ENCODE results near the gene KISS1.
A peak's percentile ranks its signal among the peaks of the same experiment; 100 is the strongest.

Gene KISS1

DNA sequence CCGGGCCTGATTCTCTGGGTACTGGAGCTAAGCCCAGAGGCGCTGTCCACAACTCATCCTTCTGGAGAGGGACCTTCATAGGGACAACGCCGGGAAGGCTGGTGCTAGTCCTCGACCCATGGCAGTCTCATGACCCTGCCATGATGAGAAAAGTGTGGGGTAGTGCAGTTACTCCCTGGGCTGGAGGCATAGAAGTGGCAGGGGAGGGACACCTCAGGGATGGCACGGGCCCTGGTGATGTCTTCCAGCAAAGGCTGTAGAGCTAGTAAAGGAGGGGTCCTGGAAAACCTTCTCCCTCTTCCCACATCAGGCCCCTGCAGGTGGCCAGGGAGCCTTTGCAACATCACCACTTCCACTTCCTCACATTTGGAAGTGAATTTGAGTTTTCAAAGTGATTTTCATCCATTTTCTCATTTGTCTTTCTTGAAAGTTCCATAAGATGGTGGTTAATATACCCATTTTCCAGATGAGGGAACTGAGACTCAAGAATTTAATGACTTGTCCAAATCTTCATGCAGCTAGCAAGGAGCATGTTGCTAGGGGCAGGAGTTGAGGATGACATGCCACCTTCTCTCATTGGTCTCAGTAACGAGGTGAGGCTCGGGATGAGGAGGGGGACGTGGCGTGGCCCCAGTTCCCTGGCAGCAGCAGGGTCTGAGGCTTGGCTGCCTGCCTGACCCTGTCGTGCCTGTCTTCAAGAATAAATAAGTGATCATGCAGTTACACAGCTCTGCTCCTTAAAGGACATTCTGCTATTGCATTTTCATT is 20.8 kb upstream of the KISS1 start:
- DNase-seq = no peak

DNA sequence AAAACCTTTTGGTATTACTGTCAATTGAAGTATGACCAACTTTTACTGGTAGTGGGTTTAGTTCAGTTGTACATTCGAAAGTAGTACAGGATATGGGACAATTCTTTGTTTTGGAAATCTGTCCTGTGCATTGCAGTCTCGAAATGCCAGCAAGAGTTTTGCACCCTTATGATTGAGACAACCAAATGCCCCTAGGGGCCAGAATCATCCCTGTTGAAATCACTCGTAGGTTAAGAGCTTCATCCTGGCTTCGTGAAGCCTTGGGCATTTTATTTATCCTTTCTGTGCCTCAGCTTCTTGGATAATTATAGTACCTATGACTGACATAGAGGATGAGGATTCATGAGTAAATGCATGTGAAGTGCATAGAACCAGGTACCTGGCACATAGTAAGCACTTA is 19.9 kb upstream of the KISS1 start:
- DNase-seq = no peak

DNA sequence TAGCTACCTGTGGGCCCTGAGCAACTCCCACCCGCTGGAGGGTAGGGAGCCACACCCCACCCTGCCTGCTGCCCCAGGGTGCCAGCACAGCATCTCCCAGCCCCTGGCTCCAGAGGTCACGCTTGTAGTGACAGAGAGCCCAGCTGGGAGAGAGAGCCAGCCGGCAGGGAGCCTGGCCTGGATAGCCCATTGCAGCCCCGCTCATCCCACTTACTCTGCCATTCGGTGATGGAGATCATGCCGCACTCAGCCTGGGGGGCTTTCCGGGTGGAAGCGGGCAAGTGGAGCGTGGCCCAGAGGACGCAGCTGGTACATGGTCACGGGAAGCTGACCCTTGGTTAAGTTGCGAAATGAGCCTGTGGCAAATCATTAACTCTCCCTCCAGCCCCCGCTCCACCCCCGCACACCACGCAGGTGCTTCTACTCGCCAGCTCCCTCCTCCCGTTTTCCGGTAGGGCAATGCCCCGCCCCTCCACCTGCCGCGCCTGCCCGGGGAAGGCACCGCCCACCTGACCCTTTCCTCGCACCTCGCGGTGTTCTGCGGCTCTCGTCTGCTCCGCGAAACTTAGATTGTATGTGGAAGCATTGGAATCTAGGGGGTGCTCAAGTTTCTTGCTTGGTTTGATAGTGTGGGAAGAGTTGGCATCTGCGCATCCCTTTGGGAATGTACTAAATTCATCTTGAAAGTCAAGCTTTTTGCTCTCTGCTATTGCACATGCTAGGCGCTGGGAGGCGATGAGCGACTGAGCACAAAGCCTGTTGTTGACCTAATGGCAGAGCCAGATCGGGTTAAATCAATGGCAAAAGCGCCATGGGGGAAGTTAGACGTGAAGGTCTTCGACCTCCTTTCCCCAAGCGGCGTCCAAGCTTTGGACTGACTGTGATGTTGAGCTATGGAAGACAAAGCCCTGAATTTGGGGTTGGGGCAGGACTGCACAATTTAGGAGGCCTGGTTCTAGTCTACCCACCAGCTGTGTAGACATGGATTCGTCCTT is 17.7 kb upstream of the KISS1 start, which contains the start of gene GOLT1A:
TSS of gene GOLT1A (minus strand) at position 321 of the 995 bp plus-strand sequence. CDS start at position 239, 82 bp downstream.
- peak; percentile 23 for DNase-seq

DNA sequence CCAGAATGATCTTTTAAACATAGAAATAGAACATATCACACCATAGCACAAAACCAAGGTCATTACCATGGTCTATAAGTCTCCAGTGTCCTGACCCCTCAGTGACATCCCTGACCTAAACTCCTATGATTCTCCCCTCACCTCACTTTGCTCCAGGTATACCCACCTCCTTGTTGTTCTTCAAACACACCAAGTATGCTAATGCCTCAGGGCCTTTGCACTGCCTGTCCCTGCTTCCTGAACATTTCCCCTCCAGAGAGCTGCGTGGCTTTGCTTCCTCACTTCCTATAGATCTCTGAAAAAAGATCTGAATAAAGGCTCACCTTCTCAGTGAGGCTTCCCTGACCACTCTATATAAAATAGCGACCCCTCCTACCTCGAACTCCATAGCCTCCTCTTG is 16.4 kb upstream of the KISS1 start:
- no peak for DNase-seq

DNA sequence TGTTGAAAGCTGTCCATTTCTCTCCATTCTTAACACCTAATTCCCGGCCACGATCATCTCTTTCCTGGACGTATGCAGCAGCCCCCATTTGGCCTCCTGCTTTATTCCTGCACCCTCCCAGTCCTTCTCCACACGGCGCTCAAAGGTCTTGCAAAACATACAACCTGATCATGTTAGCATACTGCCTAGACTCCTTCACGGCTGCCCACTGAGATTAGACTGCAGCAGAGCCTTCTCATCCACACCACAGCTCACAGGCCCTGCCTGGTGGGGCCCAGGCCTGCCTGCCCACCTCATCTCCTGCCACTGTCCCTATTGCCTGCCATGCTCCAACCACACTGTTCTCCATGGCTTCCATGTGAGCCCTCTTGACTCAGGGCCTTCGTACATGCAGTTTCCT is 14.8 kb upstream of the KISS1 start:
- no peak for DNase-seq

DNA sequence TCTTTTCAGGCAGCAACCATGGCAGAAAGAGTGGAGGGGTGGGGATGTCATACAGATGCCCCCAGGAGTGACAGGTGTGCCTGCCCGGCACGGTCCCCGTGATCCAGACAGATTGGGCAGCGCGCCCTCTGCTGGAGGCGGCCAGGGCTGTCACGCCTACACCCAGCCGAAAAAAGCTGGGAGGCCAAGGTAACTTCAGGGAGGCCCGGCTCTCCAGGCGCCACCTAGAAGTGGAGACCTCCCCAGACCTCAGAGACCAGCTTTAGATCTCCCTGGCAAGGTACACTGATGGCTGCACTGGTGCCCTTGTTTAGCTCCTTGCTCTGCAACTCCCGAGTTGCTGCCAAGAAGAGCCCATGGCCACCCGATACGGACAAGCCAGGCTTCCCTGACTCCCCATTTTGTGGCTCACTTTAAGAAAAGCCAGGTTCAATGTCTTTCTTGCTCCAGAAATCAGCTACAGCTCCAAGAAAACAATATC is 10.9 kb upstream of the KISS1 start:
- DNase-seq = peak; percentile 66

DNA sequence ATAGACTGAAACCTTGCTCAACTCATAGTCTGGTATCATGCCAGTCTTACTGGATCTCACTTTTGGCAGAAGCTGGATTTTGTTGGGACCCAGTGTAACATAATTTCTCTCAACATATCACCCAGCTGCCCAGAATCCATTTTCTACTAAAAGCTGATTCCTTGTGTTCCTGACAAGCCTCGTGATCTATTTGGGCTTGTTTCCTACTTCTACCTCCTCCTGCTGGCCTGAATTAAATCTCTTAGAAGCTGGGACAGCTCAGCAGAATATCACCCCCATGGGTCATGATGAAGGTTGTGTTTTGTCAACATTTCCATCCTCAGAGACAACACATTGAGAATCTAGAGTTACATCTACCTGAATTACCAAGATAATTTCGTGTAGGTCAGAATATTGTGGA is 9.8 kb upstream of the KISS1 start:
- no peak for DNase-seq

DNA sequence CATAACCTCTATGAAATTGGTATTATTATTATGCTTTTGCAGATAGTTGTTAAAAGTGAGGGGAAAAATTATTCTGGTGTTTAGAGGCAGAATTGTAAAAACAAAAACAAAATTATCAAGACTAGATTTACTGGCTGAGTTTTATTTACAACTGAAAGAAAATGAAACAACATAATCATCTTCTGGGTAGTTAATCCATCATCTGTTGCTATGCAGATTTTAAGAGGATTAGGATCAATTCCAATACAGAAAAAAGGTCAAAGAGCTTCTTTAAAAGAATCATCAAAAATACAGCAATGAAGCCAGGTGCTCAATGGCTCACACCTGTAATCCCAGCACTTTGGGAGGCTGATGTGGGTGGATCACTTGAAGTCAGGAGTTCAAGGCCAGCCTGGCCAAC is 9.2 kb upstream of the KISS1 start:
- no peak for DNase-seq

DNA sequence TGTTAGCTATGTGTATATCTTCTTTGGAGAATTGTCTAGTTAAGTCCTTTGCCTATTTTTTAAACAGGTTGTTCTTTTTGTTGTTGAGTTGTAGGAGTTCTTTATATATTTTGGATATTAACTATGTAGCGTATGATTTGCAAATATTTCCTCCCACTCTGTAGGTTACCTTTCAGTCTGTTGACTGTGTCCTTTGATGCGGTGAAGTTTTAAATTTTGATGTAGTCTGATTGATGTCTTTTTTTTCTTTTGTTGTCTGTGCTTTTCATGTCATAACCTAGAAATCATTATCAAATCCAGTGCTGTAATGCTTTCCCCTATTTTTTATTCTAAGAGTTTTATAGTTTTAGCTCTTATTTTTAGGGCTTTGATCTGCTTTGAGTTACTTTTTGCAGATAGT is 8.7 kb upstream of the KISS1 start:
- DNase-seq = no peak

DNA sequence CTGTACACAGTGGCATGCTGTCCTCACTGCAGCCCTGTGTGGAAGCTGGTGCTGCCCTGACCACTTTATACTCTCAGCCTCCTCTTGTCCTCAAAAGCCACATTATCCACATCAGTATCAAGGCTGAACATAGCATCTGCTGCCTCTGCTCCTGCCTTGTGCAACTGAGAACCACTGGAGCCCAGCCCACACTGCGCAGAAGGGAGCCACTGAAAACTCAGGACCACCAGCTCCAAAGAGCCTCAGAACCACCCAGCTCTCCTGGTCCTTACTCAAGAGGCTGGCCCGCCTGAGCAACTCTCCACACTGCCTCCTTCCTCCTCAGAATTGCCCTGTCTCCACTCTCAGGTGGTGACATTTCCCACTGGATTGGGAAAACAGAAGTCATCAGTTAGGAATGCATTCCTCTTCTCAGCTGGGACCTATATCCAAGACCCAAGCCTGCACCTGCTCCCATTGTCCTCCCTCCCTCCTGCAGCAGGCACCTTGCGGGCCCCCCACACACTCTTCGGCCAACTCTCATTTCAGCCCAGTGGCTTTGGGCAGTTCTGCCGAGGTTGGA is 7.0 kb upstream of the KISS1 start:
- DNase-seq = no peak

DNA sequence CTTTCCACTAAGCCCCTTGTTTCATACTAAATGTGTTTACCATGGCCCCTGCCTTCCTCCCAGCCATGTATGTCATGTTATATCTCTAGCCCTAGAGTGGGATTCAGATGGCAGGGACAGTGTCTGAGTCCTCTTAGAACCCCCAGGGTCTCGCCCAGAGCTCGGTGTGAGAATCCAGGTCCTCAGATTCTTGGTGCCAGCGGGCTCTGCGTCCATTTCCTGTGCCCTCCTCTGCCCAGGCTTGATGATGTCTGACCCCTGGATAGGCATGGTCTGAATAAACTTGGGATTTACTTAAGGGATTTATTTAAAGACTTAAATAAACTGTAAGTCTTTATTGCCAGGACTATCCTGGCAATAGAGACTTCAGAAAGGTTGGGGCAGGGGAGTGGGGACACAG is 6.2 kb upstream of the KISS1 start:
- no peak for DNase-seq

DNA sequence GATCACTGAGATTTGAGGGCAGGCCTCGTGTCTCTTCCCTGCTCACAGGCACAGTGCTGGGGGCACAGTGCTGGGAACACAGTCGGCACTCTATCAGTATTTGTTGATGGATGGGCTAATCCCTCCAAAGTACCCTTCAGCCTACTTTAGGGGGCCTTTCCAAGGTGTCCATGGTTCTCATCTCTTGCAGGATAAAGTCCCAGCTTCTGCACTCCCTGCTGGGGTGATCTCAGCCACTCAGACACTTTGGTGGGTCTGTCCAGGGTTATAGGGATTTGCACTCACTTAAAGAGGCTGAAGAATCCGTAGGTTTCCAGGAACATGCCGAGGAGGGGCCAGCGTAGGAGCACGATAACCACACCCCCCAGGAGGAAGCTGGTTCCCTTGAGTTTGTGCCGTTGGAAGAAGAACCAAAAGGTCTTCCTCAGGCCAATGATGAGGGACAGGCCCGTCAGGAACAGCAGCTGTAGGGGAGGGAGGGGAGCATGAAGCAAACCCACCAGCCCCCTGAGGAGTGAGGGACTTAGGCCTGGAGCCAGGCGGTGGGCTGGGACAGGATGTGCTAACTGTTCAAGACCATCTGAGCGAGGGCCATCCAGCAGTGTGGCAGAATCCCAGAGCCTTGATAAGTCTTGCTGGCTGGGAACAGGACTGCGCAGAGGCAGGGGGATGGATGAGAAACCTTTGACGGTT is 5.2 kb upstream of the KISS1 start:
- DNase-seq = no peak

DNA sequence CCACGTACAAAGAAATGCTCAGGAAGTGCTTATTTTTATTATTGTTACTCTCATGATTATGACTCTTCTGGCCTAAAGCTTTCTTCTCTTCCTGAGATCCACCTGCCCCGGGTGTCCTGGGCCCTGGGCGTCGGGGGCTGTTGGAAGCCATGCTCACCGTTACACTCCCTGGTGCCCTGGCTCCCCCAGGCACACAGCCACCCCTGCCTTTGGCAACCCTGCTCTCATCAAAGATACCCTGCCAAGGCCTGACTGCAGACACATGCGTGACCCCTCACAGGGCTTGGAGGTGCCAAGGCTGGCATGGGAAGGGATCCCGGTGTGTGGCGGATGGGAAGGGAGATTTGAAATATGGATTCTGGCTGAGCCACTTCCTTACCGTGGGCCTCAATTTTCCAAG is 3.3 kb upstream of the KISS1 start:
- no peak for DNase-seq

DNA sequence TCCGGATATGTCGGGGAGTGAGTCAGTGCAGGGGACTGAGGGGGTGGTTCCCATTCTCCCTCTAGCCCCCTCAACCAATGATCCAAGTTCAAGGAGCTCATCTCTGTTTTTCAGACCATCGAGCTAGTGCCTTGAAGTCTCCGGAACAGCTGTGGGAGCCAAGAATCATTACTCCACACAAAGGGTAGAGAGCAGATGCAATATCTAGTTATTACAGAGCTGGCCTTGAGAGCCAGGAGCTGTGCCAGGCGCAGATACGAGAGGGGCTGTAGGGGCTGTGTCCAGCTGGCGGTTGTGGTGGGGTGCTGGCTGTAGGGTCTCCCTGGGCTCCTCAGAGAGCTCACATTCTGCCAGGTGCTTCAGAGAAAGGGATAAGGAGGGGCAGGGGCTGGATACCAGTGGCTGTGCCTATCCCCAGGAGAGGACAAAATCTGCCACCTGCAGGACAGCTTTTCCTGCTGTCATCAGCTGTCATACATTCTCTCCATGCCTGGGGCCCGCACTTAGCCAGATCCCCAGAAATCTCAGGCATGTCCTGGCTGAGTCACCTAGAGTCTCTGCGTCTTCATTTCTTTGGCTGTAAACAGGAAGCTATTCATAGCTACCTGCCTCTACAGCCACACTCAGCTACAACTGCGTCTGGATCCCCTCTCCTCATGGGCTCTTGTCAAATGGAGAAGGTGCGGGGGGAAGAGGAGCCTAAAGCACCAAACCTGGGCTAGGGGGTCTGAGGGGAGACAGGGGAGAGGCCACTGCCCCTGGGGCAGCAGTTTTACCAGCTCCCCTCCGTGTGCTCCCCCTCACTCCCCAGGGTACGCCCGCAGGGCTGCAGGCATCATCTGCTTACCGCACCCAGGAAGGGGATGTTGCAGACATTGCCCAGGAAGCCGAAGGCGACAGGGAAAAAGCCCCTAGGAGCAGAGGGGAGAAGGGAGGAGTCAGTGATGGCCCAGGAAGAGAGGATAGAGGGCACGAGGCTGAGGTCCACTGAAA is 2.4 kb upstream of the KISS1 start:
- no peak for DNase-seq

DNA sequence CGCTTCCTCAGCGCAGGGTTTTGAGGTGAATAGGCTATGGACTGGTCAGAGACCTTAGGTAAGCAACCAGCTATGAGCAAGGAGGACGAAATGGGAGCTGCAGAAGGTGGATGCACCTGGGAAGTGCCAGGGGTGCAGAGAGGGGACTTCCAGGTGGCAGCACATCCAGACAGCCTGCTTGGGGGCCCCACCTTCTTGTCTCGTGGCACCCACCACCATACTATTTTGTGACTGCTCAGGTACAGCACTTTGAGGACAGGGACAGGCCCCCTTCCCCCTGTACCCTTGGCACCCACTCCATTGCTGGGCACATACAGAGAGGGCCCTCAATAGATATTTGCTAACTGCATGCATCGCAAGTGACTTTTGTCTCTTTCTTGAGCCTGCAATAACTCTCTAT is 777 bp upstream of the KISS1 start:
- DNase-seq = no peak

DNA sequence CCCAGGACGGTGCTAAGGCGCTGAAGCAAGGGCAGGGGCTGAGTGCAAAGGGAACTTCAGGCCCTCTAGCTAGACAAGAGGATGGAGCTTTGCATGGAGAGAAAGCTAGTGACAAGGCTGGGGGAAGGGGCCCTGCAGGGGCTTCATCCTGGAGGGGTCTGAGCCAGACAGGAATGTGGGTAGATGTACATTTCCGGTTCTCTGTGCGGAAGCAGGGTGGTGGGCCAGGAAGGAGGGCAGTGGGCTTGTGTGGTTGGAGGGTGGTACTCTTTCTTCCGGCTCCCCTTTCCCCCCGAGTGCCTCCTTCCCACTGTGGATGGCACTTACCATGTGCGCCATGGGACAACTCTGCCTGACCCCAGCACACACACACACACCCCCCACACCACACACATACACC is 1.5 kb downstream of the KISS1 start:
- DNase-seq = no peak

DNA sequence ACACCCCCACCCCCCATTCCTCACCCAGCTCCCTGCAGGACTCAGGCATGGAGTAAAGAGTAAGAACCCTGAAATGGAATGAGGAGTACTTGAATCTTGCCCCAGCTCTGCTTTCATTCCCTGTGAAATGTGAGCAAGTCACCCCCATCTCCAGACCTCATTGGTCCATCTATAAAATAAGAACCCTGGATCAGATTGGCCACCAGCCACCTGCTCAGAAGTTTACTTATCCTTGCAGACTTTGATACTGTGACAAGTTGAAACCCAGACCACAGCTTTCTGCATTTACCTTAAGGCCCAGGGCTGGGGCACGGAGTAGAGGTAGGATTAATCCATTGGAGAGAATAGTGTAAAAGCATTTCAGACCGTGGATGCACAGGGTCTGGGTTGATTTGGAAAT is 2.2 kb downstream of the KISS1 start:
- DNase-seq = no peak

DNA sequence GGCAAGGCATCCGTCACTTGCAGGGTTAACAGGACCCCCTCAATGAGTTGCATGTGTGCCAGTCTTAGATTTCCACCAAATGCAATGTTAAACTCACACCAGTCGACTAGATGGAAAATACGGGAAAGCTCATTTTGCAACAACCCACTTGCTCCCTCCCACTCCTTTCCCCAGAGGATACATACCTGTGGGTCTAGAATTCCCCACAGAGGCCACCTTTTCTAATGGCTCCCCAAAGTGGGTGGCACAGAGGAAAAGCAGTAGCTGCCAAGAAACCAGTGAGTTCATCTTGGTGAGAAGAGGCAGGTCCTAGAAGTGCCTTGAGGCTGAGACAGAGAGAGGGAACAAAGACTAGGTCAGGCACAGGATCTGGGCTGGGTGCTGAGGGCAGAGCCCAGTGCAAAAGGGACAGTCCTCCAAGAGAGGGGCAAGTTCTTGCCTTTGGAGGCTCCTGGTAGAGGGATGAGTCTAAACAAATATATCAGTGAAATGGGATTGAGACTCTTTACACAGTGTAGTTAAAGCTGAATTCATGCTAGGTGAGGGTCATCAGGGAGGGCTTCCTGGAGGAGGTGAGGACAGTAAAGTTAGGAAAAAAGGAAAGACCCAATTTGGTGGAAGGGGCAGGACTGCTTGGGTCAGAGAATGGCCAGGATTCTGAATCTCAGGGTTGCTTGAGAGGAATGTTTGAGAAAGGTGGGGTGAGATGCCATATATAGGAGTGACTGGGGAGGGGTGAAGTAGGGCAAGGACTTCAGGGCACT is 3.5 kb downstream of the KISS1 start:
- no peak for DNase-seq

DNA sequence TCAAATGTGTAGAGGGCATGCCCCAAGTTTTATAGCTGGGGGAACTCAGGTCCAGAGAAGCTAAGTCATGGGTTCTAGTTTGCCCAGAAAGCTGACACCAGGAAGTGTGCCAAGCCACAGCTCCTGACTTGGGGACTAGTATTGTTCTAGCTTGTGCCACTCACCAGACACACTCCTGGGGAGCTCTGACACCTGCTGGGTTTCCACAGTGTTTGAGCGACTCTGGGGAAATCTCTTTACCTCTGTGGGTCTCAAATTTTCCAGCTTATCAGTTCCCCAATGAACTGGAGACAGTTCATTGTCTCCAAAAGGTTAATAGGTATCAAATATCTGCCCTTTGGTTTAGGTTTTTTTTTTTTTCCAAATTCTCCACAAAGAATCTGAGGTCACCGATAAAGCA is 4.2 kb downstream of the KISS1 start:
- no peak for DNase-seq

DNA sequence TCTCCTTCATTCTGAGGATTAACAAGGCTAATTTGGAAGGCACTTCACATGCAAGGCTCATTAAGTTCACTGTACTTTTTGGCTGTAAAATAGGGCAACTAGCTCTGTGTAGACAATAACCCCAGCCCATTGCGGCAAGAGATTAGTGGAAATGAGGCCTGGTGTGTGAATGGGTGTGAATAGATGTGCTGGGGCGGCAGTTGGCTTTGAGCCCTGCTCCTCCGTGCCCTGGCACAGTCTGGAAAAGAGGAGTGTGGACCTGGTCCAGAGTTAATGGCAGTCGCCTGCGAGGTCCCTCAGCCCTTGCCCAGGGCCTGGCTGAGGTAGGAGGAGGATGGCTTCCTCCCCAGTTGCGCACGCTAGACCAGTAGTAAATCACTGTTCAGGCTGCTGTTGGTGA is 4.8 kb downstream of the KISS1 start:
- DNase-seq = no peak

All from activated T-cell treated with anti-CD3 and anti-CD28 coated beads for 4 hours (primary cell).